ENCODE data around the gene COL9A3.

DNA sequence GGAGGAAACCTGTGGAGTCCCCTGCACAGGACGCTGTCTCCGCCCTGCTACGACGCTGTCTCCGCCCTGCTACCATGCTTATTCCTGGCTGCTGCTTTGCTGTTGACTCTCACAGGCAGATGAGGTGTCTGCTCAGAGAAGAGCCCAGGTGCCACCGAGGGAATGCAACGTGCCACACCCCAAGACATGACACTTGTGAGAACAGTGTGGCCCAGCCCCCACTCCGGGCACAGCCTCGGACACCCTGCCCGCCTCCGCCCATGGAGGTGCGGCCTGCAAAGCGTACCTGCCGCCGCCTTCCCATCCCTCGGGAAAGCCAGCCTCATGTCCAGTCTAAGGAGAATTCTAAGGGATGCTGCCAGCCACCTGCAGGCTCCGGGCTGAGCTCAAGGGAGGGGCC is 36.2 kb upstream of the COL9A3 start:
- TF ChIP-seq, protein P1, sequence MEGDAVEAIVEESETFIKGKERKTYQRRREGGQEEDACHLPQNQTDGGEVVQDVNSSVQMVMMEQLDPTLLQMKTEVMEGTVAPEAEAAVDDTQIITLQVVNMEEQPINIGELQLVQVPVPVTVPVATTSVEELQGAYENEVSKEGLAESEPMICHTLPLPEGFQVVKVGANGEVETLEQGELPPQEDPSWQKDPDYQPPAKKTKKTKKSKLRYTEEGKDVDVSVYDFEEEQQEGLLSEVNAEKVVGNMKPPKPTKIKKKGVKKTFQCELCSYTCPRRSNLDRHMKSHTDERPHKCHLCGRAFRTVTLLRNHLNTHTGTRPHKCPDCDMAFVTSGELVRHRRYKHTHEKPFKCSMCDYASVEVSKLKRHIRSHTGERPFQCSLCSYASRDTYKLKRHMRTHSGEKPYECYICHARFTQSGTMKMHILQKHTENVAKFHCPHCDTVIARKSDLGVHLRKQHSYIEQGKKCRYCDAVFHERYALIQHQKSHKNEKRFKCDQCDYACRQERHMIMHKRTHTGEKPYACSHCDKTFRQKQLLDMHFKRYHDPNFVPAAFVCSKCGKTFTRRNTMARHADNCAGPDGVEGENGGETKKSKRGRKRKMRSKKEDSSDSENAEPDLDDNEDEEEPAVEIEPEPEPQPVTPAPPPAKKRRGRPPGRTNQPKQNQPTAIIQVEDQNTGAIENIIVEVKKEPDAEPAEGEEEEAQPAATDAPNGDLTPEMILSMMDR (IDR thresholded peaks at IDR 0.05) = no peak
- TF ChIP-seq POLR2AphosphoS5 (IDR thresholded peaks at IDR 0.05) (no peak), POLR2A (IDR thresholded peaks at IDR 0.05; ENCODE audit: low read depth) (no peak), EP300 (IDR thresholded peaks at IDR 0.05) (no peak)

Data from esophagus muscularis mucosa (tissue), 4 donors.